GM06990 (cell line): ENCODE data around the gene VPS37C.

Experiments used
- DNase-seq: peaks from one replicate; pipeline ENCODE4 v3.0.0-alpha.2; 2011; ENCODE audit not compliant: insufficient read length; ENCODE audit errors: extremely low read depth
- H3K27me3 ChIP-seq: replicated peaks from 2 replicates; pipeline ENCODE4 v1.6.0; 2011; ENCODE audit warnings: low read length; ENCODE audit not compliant: control insufficient read depth, insufficient read depth
- H3K36me3 ChIP-seq: 2 replicates; pipeline ENCODE4 v1.5.1; 2011; ENCODE audit warnings: low read length; ENCODE audit not compliant: control insufficient read depth, insufficient read depth
- H3K4me3 ChIP-seq: replicated peaks from 2 replicates; pipeline ENCODE4 v1.5.1; 2011; ENCODE audit warnings: low read depth, mild to moderate bottlenecking, control low read depth, low read length
- CTCF ChIP-seq: IDR thresholded peaks from 2 replicates; pipeline ENCODE4 v1.5.1; 2011; ENCODE audit warnings: low read length, control low read depth, mild to moderate bottlenecking, inconsistent platforms; ENCODE audit not compliant: insufficient read depth, poor library complexity, severe bottlenecking

Gene VPS37C

GRCh38 chr11:61108847-61109585, 52.2 kb downstream of the VPS37C start:
- no peak for DNase-seq
- H3K36me3 ChIP-seq = no peaks in the 10 kb centered on the region
- no peak overlapping the region for H3K4me3 ChIP-seq
- no peaks in the 10 kb centered on the region for H3K27me3 ChIP-seq
- TF ChIP-seq CTCF = no peak

GRCh38 chr11:61107888-61108287, 53.3 kb downstream of the VPS37C start:
- no peak for TF ChIP-seq CTCF
- Histone ChIP-seq H3K4me3 (no peak overlapping the region), H3K27me3 (no peaks in the 10 kb centered on the region), H3K36me3 (no peaks in the 10 kb centered on the region)
- DNase-seq = no peak

GRCh38 chr11:61106894-61107470, 54.2 kb downstream of the VPS37C start:
- TF ChIP-seq CTCF = no peak
- DNase-seq = no peak
- no peaks in the 10 kb centered on the region for H3K36me3 ChIP-seq
- no peak overlapping the region for H3K4me3 ChIP-seq
- H3K27me3 ChIP-seq = no peaks in the 10 kb centered on the region

- TF ChIP-seq CTCF = no peak
- Histone ChIP-seq H3K27me3 (no peaks in the 10 kb centered on the region), H3K4me3 (no peak overlapping the region)
Observed at GRCh38 chr11:61106296-61106695, 54.9 kb downstream of the VPS37C start.

GRCh38 chr11:61104963-61105362, 56.3 kb downstream of the VPS37C start:
- DNase-seq = no peak
- no peaks in the 10 kb centered on the region for H3K27me3 ChIP-seq
- H3K36me3 ChIP-seq = no peaks in the 10 kb centered on the region
- no peak overlapping the region for H3K4me3 ChIP-seq
- no peak for TF ChIP-seq CTCF

More at GRCh38 chr11:61106296-61106695, 54.9 kb downstream of the VPS37C start:
- no peaks in the 10 kb centered on the region for H3K36me3 ChIP-seq
- DNase-seq = no peak
